B cell (primary cell): ENCODE data around the gene OXA1L. TPM values are rescaled to one million over a fixed set of nuclear protein-coding genes. Genes with fewer than 3 reads are reported as not detected.
A peak's percentile ranks its signal among the peaks of the same experiment; 100 is the strongest.

ENCODE experiments used
- ATAC-seq: fragments of 200-7000 bp; cut with Tn5 transposase; one replicate; pipeline ENCODE4 v1.10.0; 2021; ENCODE audit warnings: low read depth, mild to moderate bottlenecking, moderate number of reproducible peaks, moderate library complexity
- CTCF ChIA-PET: fragments of 350-600 bp; sonication (Branson Sonifier 250); formaldehyde crosslinking; loops from one replicate; lab custom pipeline; 2021; ENCODE audit warnings: antibody characterized with exemption, inconsistent platforms; lab: Charles Lee
- POLR2A ChIA-PET: fragments of 350-600 bp; sonication (Branson Sonifier 250); formaldehyde crosslinking; loops from one replicate; lab custom pipeline; 2021; ENCODE audit warnings: antibody characterized with exemption; lab: Charles Lee
- DNase-seq: peaks from one replicate; pipeline ENCODE4 v3.0.0; 2013
- H2AFZ ChIP-seq: 2 replicates; pipeline ENCODE4 v1.6.1; 2012; ENCODE audit warnings: mild to moderate bottlenecking, low read depth, low read length; ENCODE audit not compliant: insufficient read depth, poor library complexity, severe bottlenecking
- H3K27ac ChIP-seq, 2 donors: 1 replicate in 1 of 2; 2 replicates in 1 of 2; pipeline ENCODE4 v1.5.1; 2012 to 2013; ENCODE audit warnings: low read length in 2 of 2, mild to moderate bottlenecking in 2 of 2, moderate library complexity in 1 of 2
- H3K27me3 ChIP-seq, 4 experiments: fragments of 200-600 bp in 1 of 4; sonication (generic) in 1 of 4; replicated peaks in 1 of 4; 1 replicate in 2 of 4; 2 replicates in 2 of 4; pipeline versions ENCODE4 v1.6.1 to v1.7.0; 2013 to 2016; ENCODE audit warnings: low read length in 3 of 4, mild to moderate bottlenecking in 2 of 4, mixed read lengths in 1 of 4, moderate library complexity in 1 of 4; ENCODE audit not compliant: insufficient read depth in 4 of 4, control insufficient read depth in 3 of 4; ENCODE audit errors: control extremely low read depth in 1 of 4
- H3K36me3 ChIP-seq, 2 experiments: replicated peaks in 1 of 2; 1 replicate in 1 of 2; 2 replicates in 1 of 2; pipeline versions ENCODE4 v1.6.1 to v1.7.1; 2013; ENCODE audit warnings: low read length in 1 of 2; ENCODE audit not compliant: insufficient read depth in 2 of 2, control insufficient read depth in 1 of 2; ENCODE audit errors: control extremely low read depth in 1 of 2, extremely low read depth in 1 of 2
- H3K4me1 ChIP-seq, 2 donors: fragments of 200-600 bp in 1 of 2; sonication (generic) in 1 of 2; 1 replicate in 1 of 2; 2 replicates in 1 of 2; pipeline versions ENCODE4 v1.5.1 to v1.6.1; 2013 to 2017; ENCODE audit warnings: low read length in 2 of 2; ENCODE audit not compliant: control insufficient read depth in 2 of 2, insufficient read depth in 2 of 2
- H3K4me2 ChIP-seq: replicated peaks from 2 replicates; pipeline ENCODE3; 2012; ENCODE audit warnings: mild to moderate bottlenecking, low read depth, low read length; ENCODE audit not compliant: poor library complexity, severe bottlenecking
- H3K4me3 ChIP-seq, 5 experiments: fragments of 200-600 bp in 1 of 5; sonication (generic) in 1 of 5; 1 replicate in 3 of 5; 2 replicates in 2 of 5; pipeline versions ENCODE4 v1.5.1 to v1.7.0; 2011 to 2016; ENCODE audit warnings: low read length in 4 of 5, mild to moderate bottlenecking in 4 of 5, low read depth in 2 of 5, control low read depth in 1 of 5, moderate library complexity in 1 of 5; ENCODE audit not compliant: insufficient read depth in 1 of 5; ENCODE audit errors: control extremely low read depth in 1 of 5, extremely low read depth in 1 of 5
- H3K79me2 ChIP-seq: fragments of 200-600 bp; sonication (generic); one replicate; pipeline ENCODE4 v1.6.0; 2016; ENCODE audit warnings: low read length; ENCODE audit not compliant: control insufficient read depth, insufficient read depth
- H3K9ac ChIP-seq: fragments of 200-600 bp; sonication (generic); 2 replicates; pipeline ENCODE4 v1.6.1; 2017; ENCODE audit warnings: mild to moderate bottlenecking, low read length, moderate library complexity
- H3K9me3 ChIP-seq, 3 donors: one replicate each; pipeline versions ENCODE4 v1.6.1 to v1.7.1; 2013; ENCODE audit warnings: low read length in 2 of 3; ENCODE audit not compliant: control insufficient read depth in 2 of 3, insufficient read depth in 1 of 3; ENCODE audit errors: control extremely low read depth in 1 of 3
- H4K20me1 ChIP-seq: 2 replicates; pipeline ENCODE4 v1.6.0; 2012; ENCODE audit warnings: mild to moderate bottlenecking, low read length; ENCODE audit not compliant: insufficient read depth, control insufficient read depth, poor library complexity, severe bottlenecking
- H3K27ac Mint-ChIP-seq: one replicate; pipeline ENCODE4 v1.8.0; 2021; ENCODE audit warnings: mixed read lengths
- H3K27me3 Mint-ChIP-seq: one replicate; pipeline ENCODE4 v1.8.0; 2021; ENCODE audit warnings: mixed read lengths
- H3K4me1 Mint-ChIP-seq: one replicate; pipeline ENCODE4 v1.8.0; 2021; ENCODE audit warnings: mixed read lengths
- H3K4me3 Mint-ChIP-seq: one replicate; pipeline ENCODE4 v1.8.0; 2021; ENCODE audit warnings: mixed read lengths
- H3K9me3 Mint-ChIP-seq: one replicate; pipeline ENCODE4 v1.8.0; 2022; ENCODE audit warnings: mixed read lengths; ENCODE audit not compliant: insufficient read depth
- EZH2 ChIP-seq: IDR thresholded peaks from 2 replicates; pipeline ENCODE4 v1.6.1; 2012; ENCODE audit warnings: borderline replicate concordance, low read depth, mild to moderate bottlenecking, moderate library complexity, low read length; ENCODE audit not compliant: insufficient read depth, poor library complexity, severe bottlenecking
- WGBS: methylation state at CpG from one replicate; pipeline ENCODE4 v1.1.5; 2013; ENCODE audit warnings: missing lambda C conversion rate; ENCODE audit not compliant: insufficient coverage; 5-methylcytosine and 5-hydroxymethylcytosine counted together
- intact Hi-C: fragments of 100-400 bp; cut with micrococcal nuclease; formaldehyde crosslinking; loops from one replicate; pipeline ENCODE4 v1.10.0; 2022
- polyA plus RNA-seq: library from polyadenylated mRNA; depleted of rRNA; stranded (reverse); fragments of >200 nt; gene quantifications from 2 replicates; pipeline ENCODE4 v1.2.3, GENCODE V29; 2012
- total RNA-seq, 2 donors: library from RNA; stranded (reverse); fragments of 120-200 nt in 1 of 2; gene quantifications; 1 replicate in 1 of 2; 2 replicates in 1 of 2; pipeline versions ENCODE4 v1.2.3 to v1.2.4, GENCODE V29; 2013 to 2022
- TF ChIP-seq, protein P1 (sequence below): fragments of 200-600 bp; IDR thresholded peaks from one replicate; pipeline ENCODE4 v1.8.0; 2022; ENCODE audit warnings: antibody characterized with exemption, mild to moderate bottlenecking

The OXA1L gene
- total and polyA plus RNA-seq, 2 donors (not counting 1 experiment from before 2014, with no cell fraction given): 147 to 201 TPM

- Mint-ChIP-seq H3K27ac (peak overlapping the region; percentile 74), H3K27me3 (no peaks in the 10 kb centered on the region), H3K4me1 (peaks cover 67% of the 10 kb centered on the region), H3K4me3 (peak overlapping the region; percentile 57), H3K9me3 (no peaks in the 10 kb centered on the region)
- intact Hi-C loops: loop anchor here (2.0 kb wide), 3 partner anchors 45 to 65 kb away; partner anchors contain the start of gene LRP10
- Histone ChIP-seq H3K4me2 (no peak overlapping the region), H3K4me3 (no peak overlapping the region), H2AFZ (no peak overlapping the region), H3K4me1 (peaks cover 31 to 47% of the 10 kb centered on the region in 2 donors), H3K9me3 (no peaks in the 10 kb centered on the region), H3K79me2 (no peaks in the 10 kb centered on the region), H3K27ac (no peak overlapping the region), H3K27me3 (no peaks in the 10 kb centered on the region), H3K36me3 (no peaks in the 10 kb centered on the region), H4K20me1 (no peaks in the 10 kb centered on the region), H3K9ac (no peak overlapping the region)
- no peak for TF ChIP-seq EZH2
- TF ChIP-seq, protein P1, sequence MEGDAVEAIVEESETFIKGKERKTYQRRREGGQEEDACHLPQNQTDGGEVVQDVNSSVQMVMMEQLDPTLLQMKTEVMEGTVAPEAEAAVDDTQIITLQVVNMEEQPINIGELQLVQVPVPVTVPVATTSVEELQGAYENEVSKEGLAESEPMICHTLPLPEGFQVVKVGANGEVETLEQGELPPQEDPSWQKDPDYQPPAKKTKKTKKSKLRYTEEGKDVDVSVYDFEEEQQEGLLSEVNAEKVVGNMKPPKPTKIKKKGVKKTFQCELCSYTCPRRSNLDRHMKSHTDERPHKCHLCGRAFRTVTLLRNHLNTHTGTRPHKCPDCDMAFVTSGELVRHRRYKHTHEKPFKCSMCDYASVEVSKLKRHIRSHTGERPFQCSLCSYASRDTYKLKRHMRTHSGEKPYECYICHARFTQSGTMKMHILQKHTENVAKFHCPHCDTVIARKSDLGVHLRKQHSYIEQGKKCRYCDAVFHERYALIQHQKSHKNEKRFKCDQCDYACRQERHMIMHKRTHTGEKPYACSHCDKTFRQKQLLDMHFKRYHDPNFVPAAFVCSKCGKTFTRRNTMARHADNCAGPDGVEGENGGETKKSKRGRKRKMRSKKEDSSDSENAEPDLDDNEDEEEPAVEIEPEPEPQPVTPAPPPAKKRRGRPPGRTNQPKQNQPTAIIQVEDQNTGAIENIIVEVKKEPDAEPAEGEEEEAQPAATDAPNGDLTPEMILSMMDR: no peak
- ChIA-PET CTCF (interaction anchor here (0.7 to 7.8 kb wide), 8 partner anchors 14 to 265 kb away, joined by 3 to 207 read pairs (median 26); partner anchors contain the start of gene OXA1L), POLR2A (interaction anchor here (2.1 kb wide), 1 partner anchor 31 kb away, joined by 20 read pairs; no protein-coding TSS in a partner anchor)
- ATAC-seq (no peak), DNase-seq (no peak)
- WGBS: 98% methylated on average over 12 of the region's 24 CpGs
Measured at GRCh38 chr14:22821193-22822015, 54.9 kb downstream of the OXA1L start.
